Stimulated activated CD4-positive, alpha-beta T cell treated with anti-CD3 and anti-CD28 coated beads, Interleukin-12 subunit alpha, Interleukin-12 subunit beta, amount 100 ng/mL, for 24 hours (primary cell): ENCODE measurements around the gene AMHR2.
"Not testable (repeated sequence)": the region's sequence is repeated elsewhere in the genome, so short reads cannot be mapped to it uniquely, and the experiment has no call there.

Experiments
- DNase-seq, 2 experiments: peaks; one replicate each; pipeline ENCODE4 v3.0.0-alpha.2; 2020; ENCODE audit warnings: low read depth in 2 of 2

AMHR2 gene

GRCh38 chr12:53423597-53423996, at the start of gene AMHR2:
Gene AMHR2, plus strand, starts transcription at chr12:53423855. Its CDS starts 80 bp downstream, at chr12:53423935.
- DNase-seq = no peak

- not testable (repeated sequence) for DNase-seq
These were observed 49.4 kb upstream of the AMHR2 start for GRCh38 chr12:53374277-53374676.

DNA sequence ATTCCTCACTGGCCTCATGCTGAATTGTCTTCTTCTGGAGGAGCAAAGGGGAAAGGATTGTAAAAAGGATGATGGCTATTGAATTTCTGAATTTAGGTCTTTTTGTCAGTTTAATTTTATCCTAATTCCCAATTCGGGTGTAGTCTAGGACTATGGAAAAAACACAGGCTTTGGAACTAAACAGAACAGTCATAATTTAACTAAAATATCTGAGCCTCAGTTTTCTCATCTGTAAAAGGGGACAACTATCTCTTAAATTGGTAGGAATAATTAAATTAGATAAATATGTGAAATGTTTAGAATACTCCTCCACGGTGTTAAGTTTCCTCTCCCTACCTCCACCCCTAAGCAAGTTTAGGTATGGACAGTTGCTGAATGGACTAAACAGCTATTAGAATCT, 46.9 kb upstream of the AMHR2 start:
- no peak for DNase-seq

DNA sequence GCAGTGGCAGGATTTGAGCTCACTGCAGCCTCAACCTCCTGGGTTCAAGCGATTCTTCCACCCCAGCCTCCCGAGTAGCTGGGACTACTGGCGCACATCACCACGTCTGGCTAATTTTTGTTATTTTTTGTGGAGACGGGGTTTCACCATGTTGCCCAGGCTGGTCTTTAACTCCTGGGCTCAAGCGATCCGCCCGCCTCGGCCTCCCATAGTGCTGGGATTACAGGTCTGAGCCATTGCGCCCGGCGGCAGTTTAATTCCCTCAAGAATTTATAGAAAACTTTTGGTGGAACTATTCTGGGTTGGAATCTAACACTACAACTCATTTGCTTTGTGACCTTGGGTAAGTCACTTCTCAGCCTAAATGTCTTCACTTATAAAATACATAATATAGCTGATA, 45.4 kb upstream of the AMHR2 start:
- DNase-seq = no peak

- no peak for DNase-seq
These were observed 44.8 kb upstream of the AMHR2 start for GRCh38 chr12:53378724-53379388.

- DNase-seq = peak; percentile 90 to 95
These were observed 44.1 kb upstream of the AMHR2 start for GRCh38 chr12:53379389-53380103.

DNA sequence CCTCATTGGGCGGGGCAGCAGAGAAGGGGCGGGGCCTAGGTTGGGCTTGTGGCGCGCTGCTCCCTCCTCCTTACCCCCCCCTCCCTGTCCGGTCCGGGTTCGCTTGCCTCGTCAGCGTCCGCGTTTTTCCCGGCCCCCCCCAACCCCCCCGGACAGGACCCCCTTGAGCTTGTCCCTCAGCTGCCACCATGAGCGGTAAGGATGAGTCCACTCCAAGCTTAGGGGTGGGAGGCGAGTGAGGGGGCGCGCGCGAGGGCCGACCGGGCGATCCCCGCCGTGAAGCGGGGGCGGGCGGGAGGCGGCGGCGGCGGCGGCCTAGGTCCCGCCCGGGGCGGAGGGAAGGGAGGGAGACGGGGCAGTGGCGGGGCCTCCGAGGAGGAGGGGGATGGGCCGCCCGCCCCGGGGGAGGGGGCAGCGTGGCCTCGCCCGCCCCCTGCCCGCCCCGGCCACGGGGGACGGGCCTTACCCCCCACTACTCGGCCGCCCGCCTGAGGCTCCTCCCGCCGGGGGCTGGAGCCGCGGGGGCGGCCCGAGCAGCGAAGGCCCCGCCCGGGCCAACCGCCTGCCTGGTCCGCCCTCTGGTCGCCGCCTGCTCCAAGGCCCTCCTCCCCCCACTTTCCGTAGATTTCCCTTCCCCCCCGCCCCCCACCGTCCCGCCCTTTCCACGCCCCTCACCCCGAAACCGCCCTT, 43.4 kb upstream of the AMHR2 start, which contains the start of gene SP1:
Gene SP1 (plus strand): TSS at position 73 of the 690 bp plus-strand sequence. CDS start 116 bp downstream, at position 189.
- peak; percentile 74 to 99 for DNase-seq

DNA sequence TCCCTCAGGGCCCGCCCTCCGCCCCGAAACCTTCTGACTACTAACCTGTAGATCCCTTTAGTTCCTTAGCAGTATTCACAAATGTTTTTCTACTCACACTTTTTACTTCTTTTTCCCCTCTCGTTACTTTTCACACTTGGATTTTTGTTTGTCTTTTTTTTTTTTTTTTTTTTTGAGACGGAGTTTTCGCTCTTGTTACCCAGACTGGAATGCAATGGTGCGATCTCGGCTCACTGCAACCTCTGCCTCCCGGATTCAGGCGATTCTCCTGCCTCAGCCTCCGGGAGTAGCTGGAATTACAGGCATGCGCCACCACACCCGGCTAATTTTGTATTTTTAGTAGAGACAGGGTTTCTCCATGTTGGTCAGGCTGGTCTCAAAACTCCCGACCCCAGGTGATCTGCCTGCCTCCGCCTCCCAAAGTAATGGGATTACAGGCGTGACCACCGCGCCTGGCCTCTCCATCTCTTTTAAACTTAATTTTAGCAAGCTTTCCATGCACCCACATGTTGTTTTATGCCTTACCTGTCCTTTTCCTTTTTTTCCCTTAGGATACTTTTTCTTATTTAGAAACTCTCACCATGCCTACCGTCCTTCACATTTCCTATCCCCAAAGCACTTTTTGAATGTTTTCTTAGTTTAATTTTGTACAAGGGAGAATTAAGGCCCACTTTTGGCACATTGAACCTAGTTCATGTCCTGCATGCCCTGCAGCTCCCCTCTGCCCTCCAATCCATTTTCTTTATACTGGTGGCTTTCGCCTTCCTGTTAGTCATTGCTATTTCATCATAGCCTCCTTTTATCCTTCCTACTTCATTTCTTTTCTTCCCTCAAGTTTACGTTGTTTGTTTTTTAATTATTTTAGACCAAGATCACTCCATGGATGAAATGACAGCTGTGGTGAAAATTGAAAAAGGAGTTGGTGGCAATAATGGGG, 42.6 kb upstream of the AMHR2 start:
- no peak for DNase-seq

DNA sequence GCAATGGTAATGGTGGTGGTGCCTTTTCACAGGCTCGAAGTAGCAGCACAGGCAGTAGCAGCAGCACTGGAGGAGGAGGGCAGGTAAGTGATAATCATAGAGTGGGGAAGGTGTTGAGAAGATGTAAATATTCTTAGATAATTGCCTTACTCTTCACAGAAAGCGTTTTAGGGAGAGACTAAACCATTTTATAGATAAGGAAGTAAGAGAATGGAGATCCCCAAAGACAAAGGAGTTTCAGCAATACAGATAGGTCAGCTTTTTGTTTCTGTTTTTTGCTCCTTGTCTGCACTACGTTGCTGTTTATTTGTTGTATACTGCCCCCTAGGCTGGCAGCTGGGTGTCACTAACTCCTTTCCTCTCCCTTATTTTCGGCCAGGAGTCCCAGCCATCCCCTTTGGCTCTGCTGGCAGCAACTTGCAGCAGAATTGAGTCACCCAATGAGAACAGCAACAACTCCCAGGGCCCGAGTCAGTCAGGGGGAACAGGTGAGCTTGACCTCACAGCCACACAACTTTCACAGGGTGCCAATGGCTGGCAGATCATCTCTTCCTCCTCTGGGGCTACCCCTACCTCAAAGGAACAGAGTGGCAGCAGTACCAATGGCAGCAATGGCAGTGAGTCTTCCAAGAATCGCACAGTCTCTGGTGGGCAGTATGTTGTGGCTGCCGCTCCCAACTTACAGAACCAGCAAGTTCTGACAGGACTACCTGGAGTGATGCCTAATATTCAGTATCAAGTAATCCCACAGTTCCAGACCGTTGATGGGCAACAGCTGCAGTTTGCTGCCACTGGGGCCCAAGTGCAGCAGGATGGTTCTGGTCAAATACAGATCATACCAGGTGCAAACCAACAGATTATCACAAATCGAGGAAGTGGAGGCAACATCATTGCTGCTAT, 41.7 kb upstream of the AMHR2 start:
- DNase-seq = no peak

- no peak for DNase-seq
These were observed 40.4 kb upstream of the AMHR2 start for GRCh38 chr12:53383258-53383657.

DNA sequence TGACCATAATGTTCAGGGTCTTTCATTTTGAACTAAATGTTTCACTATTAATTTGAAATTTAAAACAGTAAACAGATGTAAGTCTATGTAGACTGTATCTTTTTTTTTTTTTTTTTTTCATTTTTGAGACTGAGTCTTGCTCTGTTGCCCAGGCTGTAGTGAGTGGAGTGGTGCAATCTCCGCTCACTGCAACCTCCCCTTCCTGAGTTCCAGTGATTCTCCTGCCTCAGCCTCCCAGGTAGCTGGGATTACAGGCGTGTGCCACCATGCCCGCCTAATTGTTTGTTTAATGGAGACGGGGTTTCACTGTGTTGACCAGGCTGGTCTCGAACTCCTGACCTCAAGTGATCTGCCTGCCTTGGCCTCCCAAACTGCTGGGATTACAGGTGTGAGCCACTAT, 37.3 kb upstream of the AMHR2 start:
- DNase-seq = not testable (repeated sequence)

GRCh38 chr12:53388932-53389331, 34.7 kb upstream of the AMHR2 start:
- DNase-seq = no peak

- DNase-seq = no peak
These were observed 34.0 kb upstream of the AMHR2 start for GRCh38 chr12:53389702-53390101.

DNA sequence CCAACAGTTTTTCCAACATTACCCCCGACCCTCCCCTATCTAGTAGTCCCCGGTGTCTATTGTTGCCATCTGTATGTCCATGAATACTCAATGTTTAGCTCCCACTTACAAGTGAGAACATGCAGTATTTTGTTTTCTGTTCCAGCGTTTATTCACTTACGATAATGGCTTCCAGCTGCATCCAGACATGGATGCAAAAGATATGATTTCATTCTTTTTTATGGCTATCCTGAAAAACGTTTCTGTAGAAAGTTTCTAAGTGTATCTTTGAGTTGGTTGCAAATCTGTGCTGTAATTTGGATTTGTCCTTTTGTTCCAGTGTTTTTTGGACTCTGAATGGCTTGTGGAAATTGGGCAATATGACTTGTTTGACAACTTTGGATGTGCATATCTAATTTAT, 31.9 kb upstream of the AMHR2 start:
- DNase-seq = no peak

- DNase-seq = no peak
These were observed 23.8 kb upstream of the AMHR2 start for GRCh38 chr12:53399896-53400295.

DNA sequence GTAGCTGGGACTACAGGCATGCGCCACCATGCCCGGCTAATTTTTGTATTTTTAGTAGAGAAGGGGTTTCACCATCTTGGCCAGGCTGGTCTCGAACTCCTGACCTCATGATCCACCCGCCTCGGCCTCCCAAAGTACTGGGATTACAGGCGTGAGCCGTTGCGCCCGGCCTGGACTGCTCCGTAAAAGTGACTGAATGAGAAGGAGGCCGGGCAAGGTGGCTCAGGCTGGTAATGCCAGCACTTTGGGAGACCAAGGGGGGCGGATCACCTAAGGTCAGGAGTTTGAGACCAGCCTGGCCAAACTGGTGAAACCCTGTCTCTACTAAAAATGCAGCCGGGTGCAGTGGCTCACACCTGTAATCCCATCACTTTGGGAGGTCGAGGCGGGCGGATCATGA, 21.3 kb upstream of the AMHR2 start:
- DNase-seq = not testable (repeated sequence)

GRCh38 chr12:53402871-53403270, 20.8 kb upstream of the AMHR2 start:
- no peak for DNase-seq

DNA sequence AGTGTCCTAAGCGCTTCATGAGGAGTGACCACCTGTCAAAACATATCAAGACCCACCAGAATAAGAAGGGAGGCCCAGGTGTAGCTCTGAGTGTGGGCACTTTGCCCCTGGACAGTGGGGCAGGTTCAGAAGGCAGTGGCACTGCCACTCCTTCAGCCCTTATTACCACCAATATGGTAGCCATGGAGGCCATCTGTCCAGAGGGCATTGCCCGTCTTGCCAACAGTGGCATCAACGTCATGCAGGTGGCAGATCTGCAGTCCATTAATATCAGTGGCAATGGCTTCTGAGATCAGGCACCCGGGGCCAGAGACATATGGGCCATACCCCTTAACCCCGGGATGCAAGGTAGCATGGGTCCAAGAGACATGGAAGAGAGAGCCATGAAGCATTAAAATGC, 12.7 kb upstream of the AMHR2 start:
- no peak for DNase-seq

- DNase-seq = no peak
These were observed 10.0 kb upstream of the AMHR2 start for GRCh38 chr12:53413485-53414204.
